GM10266 (cell line): ENCODE data around the gene DIP2B.

Experiments used
- DNase-seq: peaks from one replicate; pipeline ENCODE4 v3.0.0; 2012; ENCODE audit errors: extremely low spot score
- TF ChIP-seq, protein P1 (sequence below): IDR thresholded peaks from 2 replicates; pipeline ENCODE4 v1.5.1; 2012; ENCODE audit warnings: mild to moderate bottlenecking, low read depth; ENCODE audit not compliant: control insufficient read depth, insufficient read depth; ENCODE audit errors: missing control alignments

DIP2B gene

DNA sequence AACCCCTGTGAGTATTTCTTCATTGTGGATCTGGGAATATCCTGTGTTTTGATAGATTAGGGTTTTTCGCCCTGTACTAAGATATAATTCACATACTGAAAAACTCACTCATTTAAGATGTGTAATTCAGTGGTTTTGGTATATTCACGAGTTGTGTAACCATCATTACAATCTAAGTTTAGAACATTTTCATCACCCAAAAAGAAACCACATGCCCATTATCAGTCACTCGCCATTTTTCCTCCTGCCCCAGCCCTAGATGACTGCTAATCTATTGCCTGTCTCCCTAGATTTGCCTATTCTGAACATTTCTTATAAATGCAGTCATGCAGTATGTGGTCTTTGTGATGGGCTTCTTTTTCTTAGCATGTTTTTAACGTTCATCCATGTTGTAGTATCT is 191.2 kb downstream of the DIP2B start:
- TF ChIP-seq, protein P1, sequence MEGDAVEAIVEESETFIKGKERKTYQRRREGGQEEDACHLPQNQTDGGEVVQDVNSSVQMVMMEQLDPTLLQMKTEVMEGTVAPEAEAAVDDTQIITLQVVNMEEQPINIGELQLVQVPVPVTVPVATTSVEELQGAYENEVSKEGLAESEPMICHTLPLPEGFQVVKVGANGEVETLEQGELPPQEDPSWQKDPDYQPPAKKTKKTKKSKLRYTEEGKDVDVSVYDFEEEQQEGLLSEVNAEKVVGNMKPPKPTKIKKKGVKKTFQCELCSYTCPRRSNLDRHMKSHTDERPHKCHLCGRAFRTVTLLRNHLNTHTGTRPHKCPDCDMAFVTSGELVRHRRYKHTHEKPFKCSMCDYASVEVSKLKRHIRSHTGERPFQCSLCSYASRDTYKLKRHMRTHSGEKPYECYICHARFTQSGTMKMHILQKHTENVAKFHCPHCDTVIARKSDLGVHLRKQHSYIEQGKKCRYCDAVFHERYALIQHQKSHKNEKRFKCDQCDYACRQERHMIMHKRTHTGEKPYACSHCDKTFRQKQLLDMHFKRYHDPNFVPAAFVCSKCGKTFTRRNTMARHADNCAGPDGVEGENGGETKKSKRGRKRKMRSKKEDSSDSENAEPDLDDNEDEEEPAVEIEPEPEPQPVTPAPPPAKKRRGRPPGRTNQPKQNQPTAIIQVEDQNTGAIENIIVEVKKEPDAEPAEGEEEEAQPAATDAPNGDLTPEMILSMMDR, result no peak
- DNase-seq, result no peak

DNA sequence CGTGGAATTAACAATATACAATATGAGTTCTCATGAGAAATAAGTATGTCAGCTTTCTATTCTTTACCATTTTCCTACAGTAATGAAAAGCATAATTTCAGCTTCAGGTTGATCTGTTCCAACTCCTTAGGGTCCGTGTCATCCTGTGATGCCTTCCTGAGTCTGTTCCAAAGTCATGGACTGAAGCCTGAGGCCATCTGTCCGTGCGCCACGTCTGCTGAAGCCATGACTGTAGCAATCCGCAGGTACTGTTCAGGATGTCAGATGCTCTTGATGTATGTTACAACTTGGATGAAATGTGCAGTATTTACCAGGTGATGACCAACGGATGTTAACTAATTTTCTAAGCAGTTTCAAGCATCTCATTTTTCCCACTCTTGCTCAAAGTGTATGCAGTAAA is 192.1 kb downstream of the DIP2B start:
- no peak for DNase-seq
- TF ChIP-seq, protein P1, result no peak

DNA sequence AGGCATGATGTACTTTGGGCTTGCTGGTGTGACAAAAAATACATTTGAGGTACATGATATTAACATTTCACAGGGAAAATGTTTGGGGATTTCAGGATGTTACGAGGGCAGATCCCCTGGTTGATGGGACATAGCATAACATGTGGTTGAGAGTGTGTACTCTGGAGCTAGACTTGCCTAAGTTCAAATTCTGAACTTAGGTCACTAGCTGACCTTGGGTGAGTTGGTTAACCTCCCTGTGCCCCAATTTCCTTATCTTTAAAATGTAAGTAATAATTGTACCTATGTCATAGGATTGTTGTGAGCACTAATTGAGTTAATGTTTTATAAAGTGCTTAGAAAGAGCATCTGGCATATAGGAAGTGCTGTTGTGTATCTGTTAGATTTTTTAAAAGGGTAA is 194.4 kb downstream of the DIP2B start:
- TF ChIP-seq, protein P1, result no peak
- DNase-seq, result no peak

DNA sequence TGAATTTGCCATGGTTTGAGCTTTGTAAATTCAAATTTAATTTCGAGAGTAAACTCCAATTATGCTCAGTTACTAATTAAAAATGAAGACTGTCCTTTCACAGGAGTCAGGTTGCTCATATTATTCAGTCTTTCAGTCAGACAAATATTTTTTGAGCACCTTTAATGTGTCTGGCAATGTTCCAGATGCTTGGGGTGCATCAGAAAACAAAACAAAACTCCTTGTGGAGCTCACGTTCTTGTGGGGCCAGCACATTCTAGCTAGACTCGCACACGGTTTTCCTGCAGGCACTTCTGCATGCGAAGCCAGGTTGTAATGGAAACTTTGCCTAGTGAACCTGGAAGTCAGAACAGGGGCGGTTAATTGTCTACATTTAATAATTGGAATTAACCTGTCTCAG is 195.2 kb downstream of the DIP2B start:
- no peak for DNase-seq
- TF ChIP-seq, protein P1, result no peak

DNA sequence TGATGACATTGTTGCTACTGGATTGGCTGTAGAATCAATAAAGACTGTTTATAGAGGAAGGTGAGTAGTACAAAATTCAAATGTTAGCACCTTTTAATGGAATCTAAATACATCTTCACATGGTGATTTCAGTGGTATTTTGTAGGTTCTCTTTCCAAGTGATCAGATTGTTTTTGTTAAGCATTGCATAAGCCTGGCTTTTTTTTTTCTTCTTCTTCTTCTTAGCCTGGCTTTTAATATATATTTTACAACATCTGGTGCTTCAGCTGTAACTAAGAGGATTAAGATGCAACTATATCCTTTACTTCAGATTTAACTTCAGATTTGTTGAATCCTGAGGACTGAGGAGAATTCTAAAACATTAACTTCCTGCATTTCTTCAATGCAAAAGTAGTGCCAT is 201.8 kb downstream of the DIP2B start:
- DNase-seq, result no peak
- TF ChIP-seq, protein P1, result no peak

DNA sequence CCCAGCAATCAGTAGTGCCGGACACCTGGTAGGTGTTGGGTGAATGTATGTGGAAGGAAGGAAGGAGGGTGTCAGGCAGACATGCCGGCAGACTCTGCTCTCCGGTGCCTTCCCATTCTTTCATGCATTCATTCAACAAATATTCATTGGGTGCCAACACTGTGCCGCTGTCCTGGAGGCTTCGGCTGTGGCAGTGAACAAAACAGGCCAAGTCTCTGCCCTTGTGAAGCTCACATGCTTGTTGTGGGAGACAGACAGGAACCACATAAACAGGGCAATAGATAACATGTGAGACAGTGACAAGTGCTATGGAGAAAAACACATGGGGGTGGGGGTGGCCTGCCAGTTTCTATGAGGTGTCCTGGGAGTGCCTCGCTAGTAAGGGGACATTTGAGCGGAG is 202.6 kb downstream of the DIP2B start:
- no peak for DNase-seq
- TF ChIP-seq, protein P1, result no peak

DNA sequence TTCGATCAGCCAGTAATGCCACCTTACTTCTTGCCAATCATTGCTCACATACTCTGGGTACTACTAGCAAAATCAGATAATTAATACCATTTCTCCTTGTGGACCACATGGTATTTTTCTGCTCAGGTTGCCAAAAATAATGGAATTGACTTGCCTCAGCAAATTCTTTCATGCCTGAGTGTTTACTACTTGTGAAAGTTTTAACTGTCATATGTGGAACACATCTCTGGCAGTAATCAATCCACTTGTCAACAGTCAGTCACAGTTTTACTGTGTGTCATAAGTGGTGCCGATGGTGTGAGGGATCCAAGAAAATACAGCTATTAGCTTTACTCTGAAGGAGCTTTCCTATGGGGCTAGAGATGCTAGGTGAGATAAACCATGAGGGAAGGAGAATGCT is 203.8 kb downstream of the DIP2B start:
- no peak for DNase-seq
- TF ChIP-seq, protein P1, result no peak
